GM19240 (cell line): ENCODE results near the gene PNLIPRP2.

Experiments used
- DNase-seq: peaks from one replicate; pipeline ENCODE4 v3.0.0; 2011; ENCODE audit warnings: low spot score; ENCODE audit not compliant: insufficient read length

PNLIPRP2 gene

GRCh38 chr10:116654816-116655215 lies 34.1 kb downstream of the PNLIPRP2 start:
- DNase-seq = no peak

- DNase-seq = no peak
Observed at GRCh38 chr10:116655568-116655967, 34.8 kb downstream of the PNLIPRP2 start.

- DNase-seq = no peak
Observed at GRCh38 chr10:116656044-116656443, 35.3 kb downstream of the PNLIPRP2 start.

GRCh38 chr10:116657863-116658551 lies 37.3 kb downstream of the PNLIPRP2 start:
- no peak for DNase-seq

GRCh38 chr10:116659049-116659670 lies 38.4 kb downstream of the PNLIPRP2 start:
- no peak for DNase-seq

DNA sequence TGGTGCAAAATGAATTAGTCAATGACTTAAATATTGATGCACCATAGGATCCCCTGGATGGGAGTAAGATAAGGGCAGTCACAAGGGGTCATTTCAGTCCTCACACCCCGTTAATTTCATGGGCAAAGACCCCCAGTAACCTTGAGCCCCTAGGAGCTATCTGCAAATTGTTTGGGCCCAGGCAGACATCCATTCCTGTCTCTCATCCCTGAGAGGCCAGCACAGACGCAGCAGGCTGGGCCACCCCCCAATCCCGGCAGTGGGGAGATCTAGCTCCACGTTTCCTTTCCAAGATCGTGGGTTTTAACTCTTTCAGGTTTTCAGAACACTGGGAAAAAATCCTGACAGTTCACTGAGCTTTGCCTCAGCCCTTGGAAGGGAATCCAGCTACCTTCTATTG lies 40.1 kb downstream of the PNLIPRP2 start:
- no peak for DNase-seq

DNA sequence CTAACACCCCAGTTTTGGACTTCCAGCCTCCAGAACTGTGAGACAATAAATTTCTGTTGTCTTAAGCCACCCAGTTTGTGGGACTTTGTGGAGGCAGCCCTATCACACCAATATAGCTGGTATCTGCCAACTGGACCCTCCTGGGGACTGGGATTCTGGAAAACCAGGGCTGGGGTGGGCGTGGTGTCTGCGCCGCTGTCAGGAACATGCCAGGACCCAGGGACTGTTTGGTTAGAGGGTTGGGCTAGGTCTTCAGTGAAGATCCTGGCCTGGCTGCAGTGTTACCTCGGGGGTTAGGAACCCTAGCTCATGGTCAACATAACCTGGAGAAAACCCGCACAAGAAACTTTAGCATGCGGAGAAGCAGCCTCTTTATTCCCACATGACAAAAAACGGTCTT lies 42.6 kb downstream of the PNLIPRP2 start:
- DNase-seq = no peak

- no peak for DNase-seq
Observed at GRCh38 chr10:116664631-116665030, 43.9 kb downstream of the PNLIPRP2 start.

- DNase-seq = no peak
Observed at GRCh38 chr10:116665541-116666125, 44.9 kb downstream of the PNLIPRP2 start.

- no peak for DNase-seq
Observed at GRCh38 chr10:116667484-116667883, 46.7 kb downstream of the PNLIPRP2 start.

DNA sequence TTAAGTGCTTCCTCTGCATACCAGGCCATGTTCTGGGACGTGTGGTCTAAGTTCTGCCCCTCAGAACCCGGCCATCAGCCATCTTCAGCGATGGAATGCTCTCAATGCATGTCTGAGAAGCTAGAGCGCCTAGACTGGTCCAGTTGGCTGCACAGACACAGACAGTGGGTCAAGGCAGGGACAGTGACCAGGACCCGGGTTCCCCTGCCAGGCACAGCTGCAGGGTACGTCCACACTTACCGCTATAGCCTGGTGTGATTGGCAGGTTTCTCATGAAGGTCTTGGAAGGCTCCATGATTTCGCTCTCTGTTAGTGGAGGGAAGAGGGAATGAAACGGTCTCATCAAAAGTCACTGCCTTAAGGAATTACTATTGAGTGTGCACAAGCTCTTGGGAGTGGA lies 47.3 kb downstream of the PNLIPRP2 start:
- DNase-seq = no peak

DNA sequence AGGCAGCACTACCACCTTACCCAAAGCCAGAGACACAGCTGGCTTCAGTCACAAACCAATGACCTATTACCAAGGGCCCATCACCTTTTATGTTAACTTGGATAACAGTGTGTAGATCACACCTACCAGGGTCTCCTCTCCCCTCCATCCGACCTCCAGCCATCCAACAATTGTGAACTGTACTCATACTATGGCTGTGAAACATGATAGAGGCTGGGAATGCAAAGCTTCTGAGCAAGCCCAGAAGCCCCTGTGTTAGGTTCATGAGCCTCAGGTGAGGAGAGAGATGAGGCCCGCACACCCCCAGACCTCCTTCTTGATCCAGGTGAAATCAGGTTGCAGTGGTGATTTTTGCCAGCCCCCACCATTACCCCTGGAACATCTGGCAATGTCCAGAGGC lies 47.7 kb downstream of the PNLIPRP2 start:
- DNase-seq = no peak

DNA sequence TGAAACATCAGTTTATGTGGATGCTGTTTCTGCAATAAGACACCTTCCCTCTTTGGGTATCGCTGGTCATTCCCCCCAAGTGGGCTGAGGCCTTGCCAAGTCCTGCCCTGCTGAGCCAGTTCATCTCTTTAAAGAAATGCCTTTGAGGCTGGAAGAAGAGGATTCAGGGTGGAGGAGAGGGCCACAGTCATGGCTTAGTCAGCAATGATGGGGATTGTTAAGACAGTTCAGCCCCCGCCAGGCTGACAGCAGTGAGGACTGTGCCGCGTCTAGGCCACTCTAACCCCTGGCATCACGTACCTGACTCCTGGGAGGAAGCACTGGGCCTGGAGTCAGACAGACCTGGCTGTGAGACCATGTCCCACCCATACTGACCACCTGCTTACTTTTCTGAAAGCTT lies 48.3 kb downstream of the PNLIPRP2 start:
- DNase-seq = no peak

GRCh38 chr10:116669832-116670644 lies 49.3 kb downstream of the PNLIPRP2 start:
- DNase-seq = no peak

DNA sequence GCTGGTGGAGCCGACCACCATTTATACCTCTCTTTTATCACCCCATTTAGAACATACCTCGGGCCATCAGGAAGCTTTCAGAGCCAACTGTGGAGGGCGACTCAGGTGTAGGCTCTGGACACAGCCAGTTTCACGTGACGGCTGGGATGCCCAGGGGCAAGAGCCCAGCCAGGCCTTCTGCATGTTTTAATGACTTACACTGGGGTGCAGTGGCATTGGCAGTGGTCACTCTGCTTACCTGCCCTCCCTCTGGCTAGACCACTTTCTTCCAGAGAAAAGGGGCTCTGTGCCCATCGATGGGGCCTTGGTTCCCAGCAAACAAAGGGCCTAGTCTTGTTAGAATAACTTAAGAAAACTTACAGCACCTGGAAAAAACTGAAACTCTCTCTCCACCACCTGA lies 50.0 kb downstream of the PNLIPRP2 start:
- no peak for DNase-seq

DNA sequence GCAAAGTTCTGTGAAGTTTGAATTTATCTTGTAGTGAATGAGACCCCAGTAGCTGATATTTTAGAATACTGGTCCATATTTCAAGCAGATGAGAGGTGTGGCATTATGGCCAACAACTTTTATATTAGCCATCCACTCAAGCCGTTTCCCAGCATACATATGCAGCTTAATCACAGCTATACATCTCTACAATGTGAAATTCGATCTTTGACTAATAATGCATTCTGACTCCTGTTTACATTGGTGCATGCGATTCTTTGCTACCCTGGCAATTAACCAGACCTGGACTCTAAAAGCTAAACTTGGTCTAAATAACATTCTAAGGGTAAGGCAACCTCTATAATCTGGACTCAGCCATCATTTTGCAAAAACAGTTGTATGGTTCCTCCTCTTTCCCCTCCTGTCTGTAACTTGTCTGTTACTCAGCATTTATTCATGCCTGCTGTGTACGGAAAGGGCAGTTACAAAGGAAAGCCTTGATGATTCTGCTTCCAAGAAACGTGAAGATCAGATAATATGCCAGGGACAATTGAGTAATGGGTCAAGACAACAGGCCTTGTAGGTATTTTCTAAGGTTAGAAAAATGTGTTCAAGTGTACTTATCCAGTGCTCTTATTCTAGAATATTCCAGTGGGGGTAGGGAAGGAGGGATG lies 50.6 kb downstream of the PNLIPRP2 start:
- no peak for DNase-seq

DNA sequence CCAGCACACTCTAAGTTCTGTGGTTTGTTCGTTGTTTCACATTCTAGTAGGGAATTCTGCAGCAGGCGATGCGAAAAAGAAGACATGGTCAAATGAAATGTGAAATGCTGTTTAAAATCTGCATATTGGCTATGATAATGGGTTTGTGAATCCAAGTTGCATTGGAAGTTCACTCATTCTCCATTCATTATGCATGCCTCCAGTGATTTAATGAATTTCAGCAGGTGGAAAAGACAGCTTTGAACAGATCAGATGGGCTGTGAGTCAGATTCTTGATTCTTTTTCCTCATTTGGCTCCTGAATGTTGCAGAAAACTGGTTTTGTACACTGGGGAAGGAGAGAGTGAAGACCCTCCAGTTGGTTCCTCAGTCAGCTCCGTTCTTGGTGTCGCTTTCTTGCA lies 52.1 kb downstream of the PNLIPRP2 start:
- no peak for DNase-seq

DNA sequence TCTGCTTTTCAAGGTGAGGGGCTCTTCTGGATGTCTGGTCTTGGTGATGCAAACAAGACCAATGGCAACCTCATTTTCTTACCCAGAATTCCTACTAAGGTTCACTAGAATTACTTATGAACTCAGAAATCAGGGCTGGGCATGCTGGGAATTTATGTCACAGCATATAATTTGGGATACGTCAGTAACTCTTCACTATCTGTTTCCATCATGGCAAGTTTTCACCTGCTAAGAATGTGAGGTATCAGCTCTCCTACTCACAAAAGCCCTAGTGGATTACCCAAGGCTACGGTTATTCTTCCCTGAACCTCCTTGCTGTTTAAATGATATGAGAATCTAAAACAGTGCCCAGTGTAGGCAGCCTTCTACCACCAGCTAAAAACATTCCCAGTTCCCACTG lies 53.1 kb downstream of the PNLIPRP2 start:
- DNase-seq = no peak

- no peak for DNase-seq
Observed at GRCh38 chr10:116674901-116675423, 54.2 kb downstream of the PNLIPRP2 start.

GRCh38 chr10:116676118-116676517 lies 55.4 kb downstream of the PNLIPRP2 start:
- DNase-seq = no peak

- no peak for DNase-seq
Observed at GRCh38 chr10:116676633-116677032, 55.9 kb downstream of the PNLIPRP2 start.
